ENCODE results near the gene RECQL5. TPM values are rescaled to one million over a fixed set of nuclear protein-coding genes. Genes with fewer than 3 reads are reported as not detected.

RECQL5 gene
- total RNA-seq, 1 experiment from 2014 or later, result 71.3 TPM

GRCh38 chr17:75601057-75601987, 65.6 kb downstream of the RECQL5 start:
- intact Hi-C loops (cut with micrococcal nuclease; ENCODE audit: unreplicated experiment), result no loop called here
- H3K36me3 Mint-ChIP-seq (ENCODE audit: insufficient read depth, unreplicated experiment), result peaks cover 10% of the 10 kb centered on the region
- BruUV-seq (replicated peaks), result no TSS peak
- H3K4me1 Mint-ChIP-seq (ENCODE audit: low read depth, unreplicated experiment), result peaks cover 20% of the 10 kb centered on the region
- H3K27me3 Mint-ChIP-seq (ENCODE audit: unreplicated experiment), result no peaks in the 10 kb centered on the region
- peak; percentile 91 for DNase-seq
- no peaks in the 10 kb centered on the region for H3K9me3 Mint-ChIP-seq (ENCODE audit: low read depth, unreplicated experiment)
- TF ChIP-seq, protein P1, sequence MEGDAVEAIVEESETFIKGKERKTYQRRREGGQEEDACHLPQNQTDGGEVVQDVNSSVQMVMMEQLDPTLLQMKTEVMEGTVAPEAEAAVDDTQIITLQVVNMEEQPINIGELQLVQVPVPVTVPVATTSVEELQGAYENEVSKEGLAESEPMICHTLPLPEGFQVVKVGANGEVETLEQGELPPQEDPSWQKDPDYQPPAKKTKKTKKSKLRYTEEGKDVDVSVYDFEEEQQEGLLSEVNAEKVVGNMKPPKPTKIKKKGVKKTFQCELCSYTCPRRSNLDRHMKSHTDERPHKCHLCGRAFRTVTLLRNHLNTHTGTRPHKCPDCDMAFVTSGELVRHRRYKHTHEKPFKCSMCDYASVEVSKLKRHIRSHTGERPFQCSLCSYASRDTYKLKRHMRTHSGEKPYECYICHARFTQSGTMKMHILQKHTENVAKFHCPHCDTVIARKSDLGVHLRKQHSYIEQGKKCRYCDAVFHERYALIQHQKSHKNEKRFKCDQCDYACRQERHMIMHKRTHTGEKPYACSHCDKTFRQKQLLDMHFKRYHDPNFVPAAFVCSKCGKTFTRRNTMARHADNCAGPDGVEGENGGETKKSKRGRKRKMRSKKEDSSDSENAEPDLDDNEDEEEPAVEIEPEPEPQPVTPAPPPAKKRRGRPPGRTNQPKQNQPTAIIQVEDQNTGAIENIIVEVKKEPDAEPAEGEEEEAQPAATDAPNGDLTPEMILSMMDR (IDR thresholded peaks at IDR 0.05; ENCODE audit: unreplicated experiment), result peak; percentile 96
- peak overlapping the region; percentile 19 for H3K4me3 Mint-ChIP-seq (ENCODE audit: low read depth, unreplicated experiment)
- CTCF ChIA-PET, result interaction anchor here (0.6 to 4.4 kb wide), 26 partner anchors 9 to 182 kb away, joined by 3 to 69 read pairs (median 5); partner anchors contain the start of genes LLGL2, RECQL5, SMIM5 and TMEM94
- peak overlapping the region; percentile 84 for H3K27ac Mint-ChIP-seq (ENCODE audit: unreplicated experiment)

DNA sequence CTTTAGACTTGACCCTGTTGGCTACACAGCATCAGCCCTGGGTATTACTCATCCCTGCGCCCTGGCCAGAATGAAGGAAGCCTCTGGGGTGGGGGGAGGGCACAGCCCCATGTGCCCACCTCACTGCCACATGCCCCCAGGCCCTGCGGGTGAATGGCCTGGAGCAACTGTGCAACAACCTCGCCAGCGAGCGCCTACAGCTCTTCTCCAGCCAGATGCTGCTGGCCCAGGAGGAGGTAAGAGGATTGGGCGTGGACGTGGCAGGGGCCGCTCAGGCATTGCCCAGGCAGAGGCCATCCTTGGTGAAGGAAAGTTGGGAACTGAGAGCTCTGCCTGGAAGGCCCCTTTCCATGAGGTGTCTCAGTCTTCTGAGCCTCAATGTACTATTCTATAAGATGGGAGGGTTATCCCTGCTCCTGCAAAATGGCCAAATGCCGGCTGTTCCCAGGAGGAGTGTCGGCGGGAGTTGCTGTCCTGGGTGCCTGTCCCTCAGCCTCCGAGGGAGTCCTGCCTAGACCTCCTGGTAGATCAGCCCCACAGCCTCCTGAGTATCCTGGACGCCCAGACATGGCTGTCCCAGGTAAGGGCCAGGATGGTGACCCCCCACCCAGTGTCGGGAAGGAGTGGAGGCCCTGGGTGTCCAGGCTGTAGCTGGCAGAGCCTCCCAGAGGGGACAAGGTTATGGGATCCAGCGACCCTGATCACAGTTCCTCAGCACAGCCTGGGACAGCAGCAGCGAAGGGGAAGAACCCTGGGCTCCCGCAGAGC, 70.5 kb downstream of the RECQL5 start:
- intact Hi-C loops (cut with micrococcal nuclease; ENCODE audit: unreplicated experiment), result no loop called here
- Mint-ChIP-seq H3K9me3 (ENCODE audit: low read depth, unreplicated experiment) (no peaks in the 10 kb centered on the region), H3K4me3 (ENCODE audit: low read depth, unreplicated experiment) (no peak overlapping the region), H3K4me1 (ENCODE audit: low read depth, unreplicated experiment) (peaks cover 5% of the 10 kb centered on the region), H3K27me3 (ENCODE audit: unreplicated experiment) (no peaks in the 10 kb centered on the region), H3K27ac (ENCODE audit: unreplicated experiment) (no peak overlapping the region), H3K36me3 (ENCODE audit: insufficient read depth, unreplicated experiment) (peaks cover 5% of the 10 kb centered on the region)
- CTCF ChIA-PET, result no interaction called here
- no peak for DNase-seq
- TF ChIP-seq, protein P1 (IDR thresholded peaks at IDR 0.05; ENCODE audit: unreplicated experiment), result no peak
- no TSS peak for BruUV-seq (replicated peaks)

GRCh38 chr17:75595920-75596313, 71.0 kb downstream of the RECQL5 start:
- Mint-ChIP-seq H3K4me1 (ENCODE audit: low read depth, unreplicated experiment) (no peaks in the 10 kb centered on the region), H3K27me3 (ENCODE audit: unreplicated experiment) (no peaks in the 10 kb centered on the region), H3K27ac (ENCODE audit: unreplicated experiment) (no peak overlapping the region), H3K4me3 (ENCODE audit: low read depth, unreplicated experiment) (no peak overlapping the region), H3K36me3 (ENCODE audit: insufficient read depth, unreplicated experiment) (peaks cover under 1% of the 10 kb centered on the region), H3K9me3 (ENCODE audit: low read depth, unreplicated experiment) (no peaks in the 10 kb centered on the region)
- CTCF ChIA-PET, result no interaction called here
- DNase-seq, result no peak
- TF ChIP-seq, protein P1 (IDR thresholded peaks at IDR 0.05; ENCODE audit: unreplicated experiment), result no peak
- BruUV-seq (replicated peaks), result no TSS peak
- intact Hi-C loops (cut with micrococcal nuclease; ENCODE audit: unreplicated experiment), result no loop called here

DNA sequence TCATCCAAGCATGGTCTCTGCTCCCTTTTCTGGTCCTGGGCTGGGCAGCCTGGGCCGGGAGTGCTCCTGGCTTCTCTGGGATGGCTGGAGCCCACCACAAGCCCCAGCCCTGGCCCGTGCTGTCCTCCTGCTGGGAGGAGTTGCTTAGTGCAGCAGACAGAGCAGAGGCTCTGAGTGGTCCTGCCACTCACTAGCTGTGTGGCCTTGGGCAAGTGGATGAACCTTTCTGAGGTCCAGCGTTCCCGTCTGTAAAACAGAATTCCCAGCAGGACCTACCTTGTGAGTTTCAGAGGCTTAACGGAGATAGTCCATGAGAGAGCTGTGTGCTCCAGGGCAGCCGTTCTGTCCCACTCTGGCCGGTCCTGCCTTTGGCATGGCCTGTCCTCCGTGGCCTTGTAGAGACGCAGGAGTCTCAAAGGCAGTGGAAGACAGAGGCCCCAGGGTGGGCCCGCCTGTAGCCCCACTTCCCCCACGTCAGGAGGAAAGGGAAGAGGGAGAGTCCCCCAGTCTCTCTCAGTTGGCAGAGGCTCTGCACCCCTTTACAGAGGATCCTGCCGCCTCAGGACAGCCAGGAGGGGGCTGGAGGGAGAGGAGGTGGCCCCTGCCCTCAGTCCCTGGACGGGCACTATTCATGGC, 71.6 kb downstream of the RECQL5 start:
- Mint-ChIP-seq H3K4me3 (ENCODE audit: low read depth, unreplicated experiment) (no peak overlapping the region), H3K9me3 (ENCODE audit: low read depth, unreplicated experiment) (no peaks in the 10 kb centered on the region), H3K27ac (ENCODE audit: unreplicated experiment) (no peak overlapping the region), H3K27me3 (ENCODE audit: unreplicated experiment) (no peaks in the 10 kb centered on the region), H3K36me3 (ENCODE audit: insufficient read depth, unreplicated experiment) (no peaks in the 10 kb centered on the region), H3K4me1 (ENCODE audit: low read depth, unreplicated experiment) (no peaks in the 10 kb centered on the region)
- BruUV-seq (replicated peaks), result no TSS peak
- TF ChIP-seq, protein P1 (IDR thresholded peaks at IDR 0.05; ENCODE audit: unreplicated experiment), result no peak
- CTCF ChIA-PET, result no interaction called here
- no peak for DNase-seq
- intact Hi-C loops (cut with micrococcal nuclease; ENCODE audit: unreplicated experiment), result no loop called here
